ENCODE data around the gene N4BP3.

GRCh38 chr5:178129296-178129695, 16.0 kb downstream of the N4BP3 start:
- no peak for TF ChIP-seq CTCF (conservative IDR thresholded peaks at IDR 0.05 in 1 of 2, IDR thresholded peaks at IDR 0.05 in 1 of 2; ENCODE audit: extremely low read depth in 1 of 2, insufficient read depth in 1 of 2, low read depth in 1 of 2, low read length in 2 of 2)
- TF ChIP-seq EZH2 (IDR thresholded peaks at IDR 0.05; ENCODE audit: borderline replicate concordance, low read length) = no peak
